Activated B cell treated with CpG ODN at 0.5 μM for 24 hours (primary cell): ENCODE data around the gene TCP11X1. TPM values are rescaled to one million over a fixed set of nuclear protein-coding genes. Genes with fewer than 3 reads are reported as not detected.
"Not testable (repeated sequence)": the region's sequence is repeated elsewhere in the genome, so short reads cannot be mapped to it uniquely, and the experiment has no call there.

ENCODE experiments used
- ATAC-seq: fragments of 200-7000 bp; cut with Tn5 transposase; one replicate; pipeline ENCODE4 v1.10.0; 2021; ENCODE audit warnings: low read depth, mild to moderate bottlenecking, moderate library complexity
- CTCF ChIA-PET: fragments of 350-600 bp; sonication (Branson Sonifier 250); formaldehyde crosslinking; loops from one replicate; lab custom pipeline; 2021; ENCODE audit warnings: antibody characterized with exemption; lab: Charles Lee
- POLR2A ChIA-PET: fragments of 350-600 bp; sonication (Branson Sonifier 250); formaldehyde crosslinking; loops from one replicate; lab custom pipeline; 2021; ENCODE audit warnings: antibody characterized with exemption; lab: Charles Lee
- DNase-seq: peaks from one replicate; pipeline ENCODE4 v3.0.0; 2022
- H3K27ac Mint-ChIP-seq: one replicate; pipeline ENCODE4 v1.8.0; 2020; ENCODE audit warnings: mixed read lengths
- H3K27me3 Mint-ChIP-seq: one replicate; pipeline ENCODE4 v1.8.0; 2021; ENCODE audit warnings: mixed read lengths
- H3K36me3 Mint-ChIP-seq: one replicate; pipeline ENCODE4 v1.8.0; 2021; ENCODE audit warnings: low read depth, mixed read lengths
- H3K4me1 Mint-ChIP-seq: one replicate; pipeline ENCODE4 v1.8.0; 2021; ENCODE audit warnings: mixed read lengths
- H3K4me3 Mint-ChIP-seq: one replicate; pipeline ENCODE4 v1.8.0; 2020; ENCODE audit warnings: mild to moderate bottlenecking, mixed read lengths
- H3K9me3 Mint-ChIP-seq: one replicate; pipeline ENCODE4 v1.8.0; 2020; ENCODE audit warnings: mixed read lengths
- CTCF ChIP-seq: fragments of 200-600 bp; IDR thresholded peaks from one replicate; pipeline ENCODE4 v1.8.0; 2022; ENCODE audit warnings: antibody characterized with exemption, mild to moderate bottlenecking
- intact Hi-C: fragments of 100-400 bp; cut with micrococcal nuclease; formaldehyde crosslinking; loops from one replicate; pipeline ENCODE4 v1.15.1; 2024
- total RNA-seq: library from RNA; stranded (reverse); gene quantifications from 2 replicates; pipeline ENCODE4 v1.2.3, GENCODE V29; 2022

TCP11X1 gene
- total RNA-seq = not detected in 2 replicates

- H3K4me3 Mint-ChIP-seq, H3K27me3 Mint-ChIP-seq, ATAC-seq, H3K36me3 Mint-ChIP-seq, intact Hi-C loops, H3K9me3 Mint-ChIP-seq, H3K4me1 Mint-ChIP-seq, DNase-seq, CTCF ChIA-PET, POLR2A ChIA-PET, H3K27ac Mint-ChIP-seq: not testable (repeated sequence)
These were observed at the start of gene TCP11X1 for GRCh38 chrX:102214986-102215385. TSS of gene TCP11X1 (plus strand) at chrX:102215301.

GRCh38 chrX:102185967-102186720, 29.0 kb upstream of the TCP11X1 start:
- Mint-ChIP-seq H3K9me3 (peaks cover 8% of the 10 kb centered on the region), H3K4me1 (no peaks in the 10 kb centered on the region), H3K36me3 (no peaks in the 10 kb centered on the region), H3K4me3 (no peak overlapping the region), H3K27ac (no peak overlapping the region), H3K27me3 (no peaks in the 10 kb centered on the region)
- no peak for TF ChIP-seq CTCF
- CTCF ChIA-PET = no interaction called here
- DNase-seq (no peak), ATAC-seq (no peak)
- intact Hi-C loops = no loop called here
- POLR2A ChIA-PET = no interaction called here

- H3K27ac Mint-ChIP-seq, DNase-seq, CTCF ChIA-PET, intact Hi-C loops, H3K36me3 Mint-ChIP-seq, H3K27me3 Mint-ChIP-seq, H3K9me3 Mint-ChIP-seq, ATAC-seq, POLR2A ChIA-PET, H3K4me3 Mint-ChIP-seq, H3K4me1 Mint-ChIP-seq: not testable (repeated sequence)
These were observed 7.2 kb upstream of the TCP11X1 start for GRCh38 chrX:102207940-102208339.

GRCh38 chrX:102216497-102216896, 1.4 kb downstream of the TCP11X1 start:
- CTCF ChIA-PET, H3K27ac Mint-ChIP-seq, intact Hi-C loops, H3K4me3 Mint-ChIP-seq, H3K36me3 Mint-ChIP-seq, POLR2A ChIA-PET, DNase-seq, ATAC-seq, H3K9me3 Mint-ChIP-seq, H3K27me3 Mint-ChIP-seq, H3K4me1 Mint-ChIP-seq: not testable (repeated sequence)

GRCh38 chrX:102235678-102236077, 20.6 kb downstream of the TCP11X1 start:
- H3K4me1 Mint-ChIP-seq, CTCF ChIA-PET, H3K27me3 Mint-ChIP-seq, H3K27ac Mint-ChIP-seq, intact Hi-C loops, H3K36me3 Mint-ChIP-seq, POLR2A ChIA-PET, H3K4me3 Mint-ChIP-seq, ATAC-seq, H3K9me3 Mint-ChIP-seq, DNase-seq: not testable (repeated sequence)

GRCh38 chrX:102240265-102240664, 25.2 kb downstream of the TCP11X1 start:
- H3K36me3 Mint-ChIP-seq, H3K4me3 Mint-ChIP-seq, H3K27me3 Mint-ChIP-seq, DNase-seq, ATAC-seq, CTCF ChIA-PET, H3K9me3 Mint-ChIP-seq, H3K27ac Mint-ChIP-seq, intact Hi-C loops, POLR2A ChIA-PET, H3K4me1 Mint-ChIP-seq: not testable (repeated sequence)

- intact Hi-C loops, ATAC-seq, H3K27me3 Mint-ChIP-seq, H3K4me1 Mint-ChIP-seq, H3K9me3 Mint-ChIP-seq, POLR2A ChIA-PET, H3K36me3 Mint-ChIP-seq, DNase-seq, H3K27ac Mint-ChIP-seq, H3K4me3 Mint-ChIP-seq, CTCF ChIA-PET: not testable (repeated sequence)
These were observed 31.8 kb downstream of the TCP11X1 start, which contains the start of gene NXF2 for GRCh38 chrX:102246893-102247292. TSS of gene NXF2 (plus strand) at chrX:102247167. CDS start at chrX:102307079, 59,912 bp downstream.

- intact Hi-C loops, CTCF ChIA-PET, H3K9me3 Mint-ChIP-seq, H3K4me3 Mint-ChIP-seq, ATAC-seq, DNase-seq, H3K36me3 Mint-ChIP-seq, POLR2A ChIA-PET, H3K27me3 Mint-ChIP-seq, H3K4me1 Mint-ChIP-seq, H3K27ac Mint-ChIP-seq: not testable (repeated sequence)
These were observed 57.1 kb downstream of the TCP11X1 start for GRCh38 chrX:102272231-102272630.

Other genes with a start within 250 kb of the TCP11X1 start
- not detected in 2 replicates for gene TCEAL2, start 89.6 kb upstream of the TCP11X1 start, total RNA-seq
- not detected in 2 replicates for gene TCEAL6, start 72.8 kb upstream of the TCP11X1 start, total RNA-seq
- gene BEX5, start 59.3 kb upstream of the TCP11X1 start, total RNA-seq = 0.61 and 1.2 TPM in 2 replicates
- not detected in 2 replicates for gene NXF2, start 31.9 kb downstream of the TCP11X1 start, total RNA-seq
- gene NXF2B, start 224.7 kb downstream of the TCP11X1 start, total RNA-seq = not detected in 2 replicates